Glutamatergic neuron (in vitro differentiated cells): ENCODE measurements around the gene PARN. TPM values are rescaled to one million over a fixed set of nuclear protein-coding genes. Genes with fewer than 3 reads are reported as not detected.

ENCODE experiments used
- DNase-seq: peaks from one replicate; pipeline ENCODE4 v3.0.0; 2022
- H3K27ac Mint-ChIP-seq: one replicate; pipeline ENCODE4 v1.8.0; 2020; ENCODE audit warnings: mild to moderate bottlenecking, mixed read lengths, inconsistent platforms; ENCODE audit not compliant: unreplicated experiment
- H3K27me3 Mint-ChIP-seq: one replicate; pipeline ENCODE4 v1.8.0; 2020; ENCODE audit warnings: mild to moderate bottlenecking, moderate library complexity, mixed read lengths, inconsistent platforms; ENCODE audit not compliant: unreplicated experiment
- H3K36me3 Mint-ChIP-seq: one replicate; pipeline ENCODE4 v1.8.0; 2020; ENCODE audit warnings: mild to moderate bottlenecking, mixed read lengths, inconsistent platforms; ENCODE audit not compliant: unreplicated experiment
- H3K4me1 Mint-ChIP-seq: one replicate; pipeline ENCODE4 v1.8.0; 2020; ENCODE audit warnings: mild to moderate bottlenecking, low read depth, mixed read lengths, inconsistent platforms; ENCODE audit not compliant: unreplicated experiment
- H3K4me3 Mint-ChIP-seq: one replicate; pipeline ENCODE4 v1.8.0; 2020; ENCODE audit warnings: mild to moderate bottlenecking, mixed read lengths, inconsistent platforms; ENCODE audit not compliant: unreplicated experiment
- H3K9me3 Mint-ChIP-seq: one replicate; pipeline ENCODE4 v1.8.0; 2020; ENCODE audit warnings: mild to moderate bottlenecking, moderate library complexity, mixed read lengths, inconsistent platforms; ENCODE audit not compliant: unreplicated experiment
- total RNA-seq: library from RNA; stranded (reverse); fragmentation: NEBNext Ultra II Directional; extraction: Animal tissue kit (Norgen Biotek cat#: 25700); gene quantifications from one replicate; pipeline ENCODE4 v1.2.1, GENCODE V29; 2021; ENCODE audit not compliant: unreplicated experiment
- TF ChIP-seq, protein P1 (sequence below): fragments of 200-600 bp; sonication (generic); IDR thresholded peaks from one replicate; pipeline ENCODE4 v1.5.0; 2021; ENCODE audit not compliant: partially characterized antibody, unreplicated experiment

Gene PARN
- total RNA-seq, 1 donor from 2014 or later = 26.2 TPM

DNA sequence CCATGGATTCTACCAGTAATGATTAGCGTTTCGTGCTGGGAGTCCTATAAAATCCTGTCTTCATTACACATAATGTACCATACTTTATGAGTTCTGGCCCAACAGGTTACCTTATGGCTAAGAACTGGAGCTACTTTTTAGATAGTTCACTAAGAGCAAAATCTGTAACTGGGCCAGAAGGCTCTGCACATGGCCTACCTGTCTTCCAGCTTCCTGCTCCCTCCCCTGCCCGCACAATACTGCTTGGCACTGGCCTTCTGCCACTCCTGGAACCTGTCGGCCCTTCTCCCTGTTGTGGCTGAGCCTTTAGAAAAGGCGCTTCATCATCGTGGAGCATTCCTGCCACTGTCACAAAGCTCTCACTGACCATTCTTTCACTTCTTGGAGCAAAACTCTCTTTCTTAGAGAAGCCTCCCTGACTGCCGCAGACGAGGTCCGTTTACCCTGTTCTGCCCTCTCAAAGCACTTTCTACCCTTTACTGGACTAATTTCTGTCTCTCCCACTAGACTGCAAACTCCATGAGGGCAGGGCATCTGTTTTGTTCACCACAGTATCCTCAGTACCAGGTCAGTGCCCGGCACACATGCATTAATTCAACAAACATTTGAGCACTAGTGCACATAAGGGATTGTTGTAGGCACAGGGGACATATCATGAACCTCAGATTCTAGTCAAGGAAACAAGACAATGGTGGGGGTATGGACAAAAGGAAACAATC, 116.5 kb downstream of the PARN start:
- no peaks in the 10 kb centered on the region for H3K4me1 Mint-ChIP-seq
- no peak overlapping the region for H3K27ac Mint-ChIP-seq

DNA sequence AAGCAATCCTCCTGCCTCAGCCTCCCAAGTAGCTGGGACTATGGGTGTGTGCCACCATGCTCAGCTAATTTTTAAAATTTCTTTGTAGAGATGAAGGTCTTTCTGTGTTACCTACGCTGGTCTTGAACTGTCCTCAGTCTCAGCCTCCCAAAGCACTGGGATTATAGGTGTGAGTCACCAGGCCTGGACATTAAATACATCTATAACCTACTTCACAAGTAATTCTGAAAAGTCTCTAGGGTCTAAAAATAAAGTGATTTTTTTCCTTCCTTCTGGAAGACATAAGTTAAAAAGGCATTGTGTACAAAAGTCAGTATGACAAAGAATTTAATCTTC, 118.3 kb downstream of the PARN start:
- no peaks in the 10 kb centered on the region for H3K9me3 Mint-ChIP-seq
- H3K4me3 Mint-ChIP-seq = no peak overlapping the region
- H3K27me3 Mint-ChIP-seq = no peaks in the 10 kb centered on the region
- no peak for DNase-seq
- TF ChIP-seq, protein P1, sequence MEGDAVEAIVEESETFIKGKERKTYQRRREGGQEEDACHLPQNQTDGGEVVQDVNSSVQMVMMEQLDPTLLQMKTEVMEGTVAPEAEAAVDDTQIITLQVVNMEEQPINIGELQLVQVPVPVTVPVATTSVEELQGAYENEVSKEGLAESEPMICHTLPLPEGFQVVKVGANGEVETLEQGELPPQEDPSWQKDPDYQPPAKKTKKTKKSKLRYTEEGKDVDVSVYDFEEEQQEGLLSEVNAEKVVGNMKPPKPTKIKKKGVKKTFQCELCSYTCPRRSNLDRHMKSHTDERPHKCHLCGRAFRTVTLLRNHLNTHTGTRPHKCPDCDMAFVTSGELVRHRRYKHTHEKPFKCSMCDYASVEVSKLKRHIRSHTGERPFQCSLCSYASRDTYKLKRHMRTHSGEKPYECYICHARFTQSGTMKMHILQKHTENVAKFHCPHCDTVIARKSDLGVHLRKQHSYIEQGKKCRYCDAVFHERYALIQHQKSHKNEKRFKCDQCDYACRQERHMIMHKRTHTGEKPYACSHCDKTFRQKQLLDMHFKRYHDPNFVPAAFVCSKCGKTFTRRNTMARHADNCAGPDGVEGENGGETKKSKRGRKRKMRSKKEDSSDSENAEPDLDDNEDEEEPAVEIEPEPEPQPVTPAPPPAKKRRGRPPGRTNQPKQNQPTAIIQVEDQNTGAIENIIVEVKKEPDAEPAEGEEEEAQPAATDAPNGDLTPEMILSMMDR = no peak
- no peaks in the 10 kb centered on the region for H3K36me3 Mint-ChIP-seq
- H3K4me1 Mint-ChIP-seq = no peaks in the 10 kb centered on the region
- no peak overlapping the region for H3K27ac Mint-ChIP-seq

More for the DNA sequence above, 116.5 kb downstream of the PARN start:
- DNase-seq = no peak
- no peaks in the 10 kb centered on the region for H3K9me3 Mint-ChIP-seq
- TF ChIP-seq, protein P1 = no peak
- H3K4me3 Mint-ChIP-seq = no peak overlapping the region
- H3K36me3 Mint-ChIP-seq = no peaks in the 10 kb centered on the region
- no peaks in the 10 kb centered on the region for H3K27me3 Mint-ChIP-seq

- TF ChIP-seq, protein P1 = no peak
- H3K4me1 Mint-ChIP-seq = no peaks in the 10 kb centered on the region
- no peak overlapping the region for H3K4me3 Mint-ChIP-seq
- no peak overlapping the region for H3K27ac Mint-ChIP-seq
- H3K27me3 Mint-ChIP-seq = no peaks in the 10 kb centered on the region
- no peak for DNase-seq
- H3K36me3 Mint-ChIP-seq = no peaks in the 10 kb centered on the region
- H3K9me3 Mint-ChIP-seq = no peaks in the 10 kb centered on the region
Measured at GRCh38 chr16:14510939-14511799, 118.9 kb downstream of the PARN start.

DNA sequence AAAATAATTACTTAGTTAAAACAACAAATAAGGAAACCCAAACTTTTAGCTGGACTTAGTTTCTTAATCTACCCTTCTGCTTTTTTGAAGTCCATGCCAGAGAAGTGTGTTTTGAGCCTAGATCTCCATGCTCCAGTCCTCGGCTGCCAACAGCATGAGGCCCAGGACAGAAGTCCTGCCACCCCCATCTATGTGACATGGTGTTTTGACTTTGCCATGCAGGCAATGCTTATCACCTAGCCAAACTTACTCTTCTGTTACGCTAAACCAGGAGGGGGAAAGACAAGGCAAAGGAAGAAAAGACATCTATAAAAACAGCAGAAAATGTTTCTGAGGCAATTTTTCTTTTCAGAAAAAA, 119.5 kb downstream of the PARN start:
- TF ChIP-seq, protein P1 = no peak
- H3K27ac Mint-ChIP-seq = no peak overlapping the region
- no peaks in the 10 kb centered on the region for H3K9me3 Mint-ChIP-seq
- H3K4me1 Mint-ChIP-seq = no peaks in the 10 kb centered on the region
- H3K36me3 Mint-ChIP-seq = no peaks in the 10 kb centered on the region
- H3K27me3 Mint-ChIP-seq = no peaks in the 10 kb centered on the region
- DNase-seq = no peak
- no peak overlapping the region for H3K4me3 Mint-ChIP-seq

GRCh38 chr16:14509675-14510132, 120.4 kb downstream of the PARN start:
- no peaks in the 10 kb centered on the region for H3K27me3 Mint-ChIP-seq
- H3K4me3 Mint-ChIP-seq = no peak overlapping the region
- TF ChIP-seq, protein P1 = no peak
- no peaks in the 10 kb centered on the region for H3K4me1 Mint-ChIP-seq
- H3K36me3 Mint-ChIP-seq = no peaks in the 10 kb centered on the region
- H3K27ac Mint-ChIP-seq = no peak overlapping the region
- H3K9me3 Mint-ChIP-seq = no peaks in the 10 kb centered on the region
- DNase-seq = no peak
